GM12878 (cell line): ENCODE measurements around the gene CCDC27. TPM values are rescaled to one million over a fixed set of nuclear protein-coding genes. Genes with fewer than 3 reads are reported as not detected.

Source experiments
- ATAC-seq: fragments of 200-7000 bp; cut with Tn5 transposase; 3 replicates; pipeline ENCODE4 v1.9.1; 2020; ENCODE audit warnings: mild to moderate bottlenecking, moderate library complexity
- BruUV-seq: library from RNA; stranded (reverse); fragments of 400-500 nt; replicated peaks from 2 replicates; lab custom pipeline; 2021; lab: Mats Ljungman, UMichigan
- CTCF ChIA-PET: fragments of 300-600 bp; sonication (Branson Sonifier 250); formaldehyde crosslinking; extraction: SDS; loops from one replicate; lab custom pipeline; 2021; ENCODE audit warnings: inconsistent platforms; lab: Yijun Ruan, JAX
- POLR2A ChIA-PET: fragments of 350-600 bp; formaldehyde crosslinking; extraction: SDS; loops from one replicate; lab custom pipeline; 2021; ENCODE audit warnings: inconsistent platforms; lab: Charles Lee
- RAD21 ChIA-PET: fragments of 300-600 bp; sonication (Branson Sonifier 250); formaldehyde crosslinking; loops from one replicate; lab custom pipeline; 2023; ENCODE audit warnings: antibody characterized with exemption; ENCODE audit not compliant: unreplicated experiment; lab: Charles Lee
- SMC1A ChIA-PET: fragments of 300-600 bp; sonication (Branson Sonifier 250); formaldehyde crosslinking; loops from one replicate; lab custom pipeline; 2023; ENCODE audit not compliant: unreplicated experiment, uncharacterized antibody; lab: Charles Lee
- DNase-seq: peaks from one replicate; pipeline ENCODE4 v3.0.0-alpha.2; 2011; ENCODE audit warnings: low read depth, low spot score
- FAIRE-seq: peaks from 3 replicates; lab custom pipeline; 2011; peaks lifted over from hg19 to GRCh38; lab: Jason Lieb, UNC
- H2AFZ ChIP-seq: 2 replicates; pipeline ENCODE4 v1.6.0; 2011; ENCODE audit warnings: low read depth, low read length, control low read depth; ENCODE audit not compliant: control insufficient read depth
- H3K27ac ChIP-seq: 2 replicates; pipeline ENCODE4 v1.5.1; 2011; ENCODE audit warnings: control low read depth; ENCODE audit not compliant: control insufficient read depth, insufficient read depth
- H3K27me3 ChIP-seq, 2 experiments: replicated peaks in 1 of 2; 2 replicates each; pipeline versions ENCODE4 v1.6.0 to v1.6.1; 2011; ENCODE audit warnings: low read length in 1 of 2; ENCODE audit not compliant: control insufficient read depth in 2 of 2, insufficient read depth in 2 of 2
- H3K36me3 ChIP-seq, 2 experiments: 2 replicates each; pipeline ENCODE4 v1.5.1; 2011; ENCODE audit warnings: low read length in 1 of 2; ENCODE audit not compliant: control insufficient read depth in 2 of 2, insufficient read depth in 2 of 2
- H3K4me1 ChIP-seq: 2 replicates; pipeline ENCODE4 v1.6.1; 2011; ENCODE audit warnings: mild to moderate bottlenecking, low read length, moderate library complexity, mixed read lengths; ENCODE audit not compliant: control insufficient read depth, insufficient read depth
- H3K4me2 ChIP-seq: 2 replicates; pipeline ENCODE4 v1.6.0; 2011; ENCODE audit warnings: control low read depth; ENCODE audit not compliant: control insufficient read depth, insufficient read depth
- H3K4me3 ChIP-seq: fragments of 200-600 bp; sonication (generic); 2 replicates; pipeline ENCODE4 v1.5.1; 2016
- H3K79me2 ChIP-seq: 2 replicates; pipeline ENCODE4 v1.6.0; 2011; ENCODE audit warnings: low read length; ENCODE audit not compliant: control insufficient read depth, insufficient read depth
- H3K9ac ChIP-seq: 2 replicates; pipeline ENCODE4 v1.8.0; 2011; ENCODE audit warnings: low read length, control low read depth, mixed read lengths; ENCODE audit not compliant: control insufficient read depth, insufficient read depth
- H3K9me3 ChIP-seq: replicated peaks from 3 replicates; pipeline ENCODE4 v1.5.1; 2011; ENCODE audit warnings: mild to moderate bottlenecking, low read length; ENCODE audit not compliant: control insufficient read depth, insufficient read depth
- H4K20me1 ChIP-seq: 2 replicates; pipeline ENCODE4 v1.6.0; 2011; ENCODE audit not compliant: control insufficient read depth, insufficient read depth
- ATF7 ChIP-seq: fragments of 450-650 bp; IDR thresholded peaks from 2 replicates; pipeline ENCODE4 v1.6.1; 2016; ENCODE audit warnings: low read depth, mild to moderate bottlenecking
- EP300 ChIP-seq, 2 experiments: fragments of 150-350 bp in 1 of 2; IDR thresholded peaks; 2 replicates each; pipeline ENCODE4 v1.6.1; 2011 to 2012; ENCODE audit warnings: low read depth in 2 of 2, low read length in 2 of 2, borderline replicate concordance in 1 of 2, improper control_type of control experiment in 1 of 2, inconsistent platforms in 1 of 2; ENCODE audit not compliant: control insufficient read depth in 1 of 2
- LARP7 ChIP-seq: fragments of 450-650 bp; IDR thresholded peaks from 2 replicates; pipeline ENCODE4 v1.6.1; 2017; ENCODE audit warnings: mild to moderate bottlenecking
- MEF2A ChIP-seq: IDR thresholded peaks from 2 replicates; pipeline ENCODE4 v1.6.1; 2011; ENCODE audit warnings: low read depth, mild to moderate bottlenecking, low read length, moderate library complexity; ENCODE audit not compliant: insufficient read depth
- PRDM15 ChIP-seq: fragments of 450-650 bp; formaldehyde crosslinking; IDR thresholded peaks from 2 replicates; pipeline ENCODE4 v1.4.0; 2020; ENCODE audit warnings: mild to moderate bottlenecking, moderate library complexity
- SIX5 ChIP-seq: IDR thresholded peaks from 2 replicates; pipeline ENCODE4 v1.6.1; 2011; ENCODE audit warnings: mild to moderate bottlenecking, low read depth, low read length, moderate library complexity; ENCODE audit not compliant: severe bottlenecking
- SKIL ChIP-seq: fragments of 450-650 bp; IDR thresholded peaks from 2 replicates; pipeline ENCODE4 v1.6.1; 2017; ENCODE audit warnings: mild to moderate bottlenecking, low read depth, inconsistent platforms; ENCODE audit not compliant: poor library complexity, severe bottlenecking
- TCF7 ChIP-seq: IDR thresholded peaks from 2 replicates; pipeline ENCODE4 v1.6.1; 2014; ENCODE audit warnings: antibody characterized with exemption, borderline replicate concordance
- ZBTB11 ChIP-seq: fragments of 450-650 bp; formaldehyde crosslinking; IDR thresholded peaks from 2 replicates; pipeline ENCODE4 v1.5.0; 2022; ENCODE audit warnings: mild to moderate bottlenecking, missing genetic modification characterization
- ZZZ3 ChIP-seq: IDR thresholded peaks from 2 replicates; pipeline ENCODE4 v1.6.1; 2011; ENCODE audit warnings: low read depth; ENCODE audit not compliant: control insufficient read depth, insufficient read length
- WGBS: methylation state at CpG from one replicate; pipeline ENCODE4 v1.1.6; 2016; ENCODE audit warnings: low lambda C conversion rate; ENCODE audit not compliant: insufficient replicate concordance, insufficient coverage; ENCODE audit errors: missing lambda C conversion rate; 5-methylcytosine and 5-hydroxymethylcytosine counted together
- in situ Hi-C: fragments of 300-500 bp; cut with MboI; formaldehyde crosslinking; loops from 9 replicates; pipeline ENCODE4 v1.14.3; 2018; ENCODE audit warnings: mixed read lengths
- intact Hi-C: fragments of 100-400 bp; cut with micrococcal nuclease; formaldehyde crosslinking; loops from one replicate; pipeline ENCODE4 v1.14.2; 2022; ENCODE audit not compliant: unreplicated experiment
- polyA plus RNA-seq, 11 experiments: library from polyadenylated mRNA; depleted of rRNA in 4 of 11; unstranded in 6 of 11; stranded (reverse) in 5 of 11; fragments of >200 nt; fragmentation: Nextera tagmentation in 4 of 11; fragmentation: Illumina TruSeq in 1 of 11; extraction: Ambion mirVana in 4 of 11; extraction: Trizol in 1 of 11; gene quantifications; 1 replicate in 1 of 11; 2 replicates in 10 of 11; pipeline versions ENCODE4 v1.2.1 to v1.2.3, GENCODE V29; 2011 to 2016; ENCODE audit warnings: inconsistent platforms in 2 of 11, missing spikeins in 2 of 11, low read depth in 1 of 11
- total RNA-seq, 4 experiments: library from RNA; depleted of rRNA in 3 of 4; stranded (reverse); fragments of >200 nt in 3 of 4; fragmentation: Illumina TruSeq in 1 of 4; extraction: Trizol in 1 of 4; gene quantifications; 2 replicates each; pipeline versions ENCODE4 v1.2.1 to v1.2.3, GENCODE V29; 2013 to 2021
- TF ChIP-seq, protein P1 (sequence below): fragments of 450-650 bp; IDR thresholded peaks from 2 replicates; pipeline ENCODE4 v1.6.1; 2014; ENCODE audit warnings: mild to moderate bottlenecking

Gene CCDC27
- total and polyA plus RNA-seq, 10 of the 15 experiments (the other 5 are each of a cell fraction or from before 2014, with no cell fraction given) = 0.05 TPM; not detected in 9

- Histone ChIP-seq H3K36me3 (peaks cover 2 to 3% of the 10 kb centered on the region in 2 experiments; a peak in 3 of 4 replicates), H2AFZ (no peak overlapping the region), H4K20me1 (no peaks in the 10 kb centered on the region), H3K79me2 (no peaks in the 10 kb centered on the region), H3K27me3 (no peaks in the 10 kb centered on the region), H3K4me1 (no peaks in the 10 kb centered on the region), H3K4me3 (no peak overlapping the region), H3K27ac (no peak overlapping the region), H3K9me3 (no peaks in the 10 kb centered on the region), H3K9ac (no peak overlapping the region), H3K4me2 (no peak overlapping the region)
- ATAC-seq (no peak), DNase-seq (no peak), FAIRE-seq (no peak)
- WGBS = 94% methylated on average over 13 of the region's 13 CpGs
- in situ Hi-C loops = no loop called here
- intact Hi-C loops = no loop called here
- ChIA-PET CTCF (no interaction called here), RAD21 (no interaction called here), POLR2A (no interaction called here), SMC1A (no interaction called here)
- no TSS peak for BruUV-seq
- TF ChIP-seq TCF7 = no peak
- no peak for TF ChIP-seq ZBTB11
- TF ChIP-seq PRDM15 (CRISPR knock-in tag) = no peak
- no peak for TF ChIP-seq MEF2A
- no peak for TF ChIP-seq LARP7
- no peak for TF ChIP-seq EP300 (IDR thresholded peaks at IDR 0.05; ENCODE audit: borderline replicate concordance in 1 of 2, control insufficient read depth in 1 of 2, low read depth in 2 of 2, low read length in 2 of 2)
- TF ChIP-seq ZZZ3 = no peak
- no peak for TF ChIP-seq SKIL
- TF ChIP-seq SIX5 = no peak
- TF ChIP-seq, protein P1, sequence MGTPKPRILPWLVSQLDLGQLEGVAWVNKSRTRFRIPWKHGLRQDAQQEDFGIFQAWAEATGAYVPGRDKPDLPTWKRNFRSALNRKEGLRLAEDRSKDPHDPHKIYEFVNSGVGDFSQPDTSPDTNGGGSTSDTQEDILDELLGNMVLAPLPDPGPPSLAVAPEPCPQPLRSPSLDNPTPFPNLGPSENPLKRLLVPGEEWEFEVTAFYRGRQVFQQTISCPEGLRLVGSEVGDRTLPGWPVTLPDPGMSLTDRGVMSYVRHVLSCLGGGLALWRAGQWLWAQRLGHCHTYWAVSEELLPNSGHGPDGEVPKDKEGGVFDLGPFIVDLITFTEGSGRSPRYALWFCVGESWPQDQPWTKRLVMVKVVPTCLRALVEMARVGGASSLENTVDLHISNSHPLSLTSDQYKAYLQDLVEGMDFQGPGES = no peak
- TF ChIP-seq ATF7 = no peak
Measured at GRCh38 chr1:3740752-3741151, 11.5 kb upstream of the CCDC27 start.
